Measurements from ENCODE around the gene KIRREL3. TPM values are rescaled to one million over a fixed set of nuclear protein-coding genes. Genes with fewer than 3 reads are reported as not detected.

Gene KIRREL3
- total and polyA plus RNA-seq, 9 donors: 0.25 to 5.3 (median 0.48) TPM

- Histone ChIP-seq H3K9me3 (no peaks in the 10 kb centered on the region), H3K4me1 (ENCODE audit: insufficient read depth) (no peaks in the 10 kb centered on the region), H3K36me3 (no peaks in the 10 kb centered on the region), H3K27ac (no peak overlapping the region), H3K4me3 (no peak overlapping the region), H3K27me3 (no peaks in the 10 kb centered on the region)
- no peak for TF ChIP-seq CTCF (IDR thresholded peaks at IDR 0.05)
- no peak for TF ChIP-seq POLR2A (IDR thresholded peaks at IDR 0.05)
- TF ChIP-seq EP300 (IDR thresholded peaks at IDR 0.05): no peak
- intact Hi-C loops (cut with DNase I): no loop called here
- DNase-seq: no peak
- WGBS, 3 donors: 18 to 31% (median 18%) methylated on average over 1 of the region's 1 CpG
These were observed 85.6 kb downstream of the KIRREL3 start for GRCh38 chr11:126914941-126915340.

- 56 to 83% (median 64%) methylated on average over 1 of the region's 1 CpG for WGBS, 3 donors
- H3K36me3 ChIP-seq: no peaks in the 10 kb centered on the region
- no peaks in the 10 kb centered on the region for H3K27me3 ChIP-seq
- H3K4me1 ChIP-seq (ENCODE audit: insufficient read depth): no peaks in the 10 kb centered on the region
- no peaks in the 10 kb centered on the region for H3K9me3 ChIP-seq
- DNase-seq: no peak
- no peak overlapping the region for H3K4me3 ChIP-seq
- H3K27ac ChIP-seq: no peak overlapping the region
- intact Hi-C loops (cut with DNase I): no loop called here
- TF ChIP-seq POLR2A (IDR thresholded peaks at IDR 0.05): no peak
- no peak for TF ChIP-seq EP300 (IDR thresholded peaks at IDR 0.05)
- no peak for TF ChIP-seq CTCF (IDR thresholded peaks at IDR 0.05)
These were observed 86.4 kb downstream of the KIRREL3 start for GRCh38 chr11:126914166-126914565.

- Histone ChIP-seq H3K27me3 (no peaks in the 10 kb centered on the region), H3K36me3 (no peaks in the 10 kb centered on the region), H3K4me3 (no peak overlapping the region), H3K4me1 (ENCODE audit: insufficient read depth) (no peaks in the 10 kb centered on the region), H3K27ac (no peak overlapping the region), H3K9me3 (no peaks in the 10 kb centered on the region)
- TF ChIP-seq EP300 (IDR thresholded peaks at IDR 0.05) (no peak), CTCF (IDR thresholded peaks at IDR 0.05) (no peak), POLR2A (IDR thresholded peaks at IDR 0.05) (no peak)
- intact Hi-C loops (cut with DNase I): no loop called here
- 60 to 73% (median 67%) methylated on average over 2 of the region's 2 CpGs for WGBS, 3 donors
- no peak for DNase-seq
These were observed 96.0 kb downstream of the KIRREL3 start for GRCh38 chr11:126904520-126904919.

- Histone ChIP-seq H3K27me3 (no peaks in the 10 kb centered on the region), H3K4me3 (no peak overlapping the region), H3K36me3 (no peaks in the 10 kb centered on the region), H3K4me1 (ENCODE audit: insufficient read depth) (no peaks in the 10 kb centered on the region), H3K27ac (no peak overlapping the region), H3K9me3 (no peaks in the 10 kb centered on the region)
- intact Hi-C loops (cut with DNase I): no loop called here
- no peak for DNase-seq
- WGBS, 3 donors: 47 to 70% (median 69%) methylated on average over 3 of the region's 3 CpGs
- no peak for TF ChIP-seq CTCF (IDR thresholded peaks at IDR 0.05)
- no peak for TF ChIP-seq EP300 (IDR thresholded peaks at IDR 0.05)
- no peak for TF ChIP-seq POLR2A (IDR thresholded peaks at IDR 0.05)
These were observed 98.8 kb downstream of the KIRREL3 start for GRCh38 chr11:126901783-126902182.

Measured in ovary (tissue), 9 donors.